ENCODE data around the gene KLHDC4. TPM values are rescaled to one million over a fixed set of nuclear protein-coding genes. Genes with fewer than 3 reads are reported as not detected.

The KLHDC4 gene
- total RNA-seq, 2 experiments from 2014 or later, result 147 to 233 TPM

GRCh38 chr16:87703071-87703470 lies 62.7 kb downstream of the KLHDC4 start:
- no TSS peak for BruUV-seq (replicated peaks)
- intact Hi-C loops (cut with micrococcal nuclease; ENCODE audit: unreplicated experiment), result loop anchor here (5.0 to 10.0 kb wide), 5 partner anchors 169 to 1264 kb away; partner anchors contain the start of gene MAP1LC3B
- H3K9me2 ChIP-seq (ENCODE audit: insufficient read depth, low read length), result no peaks in the 10 kb centered on the region
- no peak for TF ChIP-seq EZH2phosphoT487 (IDR thresholded peaks at IDR 0.05; ENCODE audit: borderline replicate concordance, low read depth, low read length)
- ChIA-PET CTCF (ENCODE audit: unreplicated experiment) (interaction anchor here (1.5 to 2.9 kb wide), 3 partner anchors 10 to 21 kb away, joined by 3 to 10 read pairs (median 8); no protein-coding TSS in a partner anchor), POLR2A (interaction anchor here (1.1 to 2.2 kb wide), 5 partner anchors 10 to 167 kb away, joined by 4 to 10 read pairs (median 4); no protein-coding TSS in a partner anchor)
- H3K4me2 ChIP-seq (ENCODE audit: low read length), result peak overlapping the region; percentile 70
- peak overlapping the region; percentile 99 for H3K27ac ChIP-seq (ENCODE audit: low read depth, low read length, poor library complexity, severe bottlenecking)
- no peak for DNase-seq (ENCODE audit: low spot score)
- H3K9me3 ChIP-seq (ENCODE audit: low read length), result no peaks in the 10 kb centered on the region
- no peak overlapping the region for H2AFZ ChIP-seq (ENCODE audit: low read length)
- H4K20me1 ChIP-seq (ENCODE audit: insufficient read depth, low read length), result no peaks in the 10 kb centered on the region
- peak overlapping the region; percentile 36 for H3K4me3 ChIP-seq (ENCODE audit: low read depth, low read length, poor library complexity, severe bottlenecking)
- H3K79me2 ChIP-seq (ENCODE audit: insufficient read depth, low read depth, low read length), result peaks cover 3% of the 10 kb centered on the region; the same call in 1 of the 2 replicates
- H3K4me1 ChIP-seq (ENCODE audit: insufficient read depth, low read length, poor library complexity, severe bottlenecking), result peaks cover 61% of the 10 kb centered on the region
- H3K36me3 ChIP-seq (ENCODE audit: insufficient read depth, low read length), result peaks cover 72% of the 10 kb centered on the region

GRCh38 chr16:87702325-87702811 lies 63.4 kb downstream of the KLHDC4 start:
- CTCF ChIA-PET (ENCODE audit: unreplicated experiment), result interaction anchor here (0.7 to 2.9 kb wide), 4 partner anchors 11 to 22 kb away, joined by 3 to 10 read pairs (median 6); no protein-coding TSS in a partner anchor
- POLR2A ChIA-PET, result interaction anchor here (1.0 to 2.2 kb wide), 7 partner anchors 11 to 168 kb away, joined by 3 to 10 read pairs (median 4); no protein-coding TSS in a partner anchor

More at GRCh38 chr16:87702325-87702811, 63.4 kb downstream of the KLHDC4 start:
- H3K27ac ChIP-seq (ENCODE audit: low read depth, low read length, poor library complexity, severe bottlenecking), result peak overlapping the region; percentile 99
- no peaks in the 10 kb centered on the region for H3K9me2 ChIP-seq (ENCODE audit: insufficient read depth, low read length)
- peak; percentile 93 for DNase-seq (ENCODE audit: low spot score)
- H3K4me2 ChIP-seq (ENCODE audit: low read length), result peak overlapping the region; percentile 70
- intact Hi-C loops (cut with micrococcal nuclease; ENCODE audit: unreplicated experiment), result loop anchor here (1.0 to 10.0 kb wide), 7 partner anchors 11 to 1265 kb away; partner anchors contain the start of gene MAP1LC3B
- H2AFZ ChIP-seq (ENCODE audit: low read length), result no peak overlapping the region
- peaks cover 68% of the 10 kb centered on the region for H3K4me1 ChIP-seq (ENCODE audit: insufficient read depth, low read length, poor library complexity, severe bottlenecking)
- TF ChIP-seq EZH2phosphoT487 (IDR thresholded peaks at IDR 0.05; ENCODE audit: borderline replicate concordance, low read depth, low read length), result no peak
- TF ChIP-seq CTCF (conservative IDR thresholded peaks at IDR 0.05; ENCODE audit: low read length), result peak; percentile 83
- no peaks in the 10 kb centered on the region for H4K20me1 ChIP-seq (ENCODE audit: insufficient read depth, low read length)
- no peaks in the 10 kb centered on the region for H3K9me3 ChIP-seq (ENCODE audit: low read length)
- peaks cover 72% of the 10 kb centered on the region for H3K36me3 ChIP-seq (ENCODE audit: insufficient read depth, low read length)
- peaks cover 3% of the 10 kb centered on the region; the same call in 1 of the 2 replicates for H3K79me2 ChIP-seq (ENCODE audit: insufficient read depth, low read depth, low read length)
- no TSS peak for BruUV-seq (replicated peaks)
- H3K4me3 ChIP-seq (ENCODE audit: low read depth, low read length, poor library complexity, severe bottlenecking), result peak overlapping the region; percentile 36

Data from OCI-LY7 (cell line).